ENCODE measurements around the gene DGKB. TPM values are rescaled to one million over a fixed set of nuclear protein-coding genes. Genes with fewer than 3 reads are reported as not detected.

Gene DGKB
- total RNA-seq, 1 donor from 2014 or later, result 3.4 TPM

DNA sequence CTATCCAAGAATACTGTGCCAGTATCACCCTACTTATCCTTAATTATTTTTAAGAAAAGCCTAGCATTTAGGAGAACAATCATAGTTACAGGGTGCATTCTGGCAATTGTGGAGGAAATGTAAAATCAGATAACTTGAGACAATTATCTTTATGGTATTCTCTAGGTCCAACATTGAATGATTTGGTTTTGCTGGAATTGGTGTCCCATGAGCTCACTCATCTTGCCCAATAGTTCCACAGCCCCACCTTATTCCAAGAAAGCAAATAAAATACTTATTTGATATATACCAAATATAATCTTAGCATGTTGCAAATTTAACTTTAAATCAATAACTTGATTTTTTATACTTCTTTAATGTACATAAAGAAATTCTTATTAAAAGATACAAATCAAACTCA lies 65.3 kb downstream of the DGKB start:
- H3K27me3 Mint-ChIP-seq, result no peaks in the 10 kb centered on the region
- H3K9me3 Mint-ChIP-seq, result no peaks in the 10 kb centered on the region
- no peak overlapping the region for H3K4me3 Mint-ChIP-seq
- no peak for TF ChIP-seq CTCF (conservative IDR thresholded peaks at IDR 0.05)
- no peaks in the 10 kb centered on the region for H3K36me3 Mint-ChIP-seq
- no peak overlapping the region for H3K27ac Mint-ChIP-seq
- H3K4me1 Mint-ChIP-seq (ENCODE audit: unreplicated experiment), result peaks cover 16% of the 10 kb centered on the region
- no peak for DNase-seq (ENCODE audit: extremely low spot score, unreplicated experiment)

GRCh38 chr7:14836571-14837189 lies 65.9 kb downstream of the DGKB start:
- H3K4me3 Mint-ChIP-seq, result no peak overlapping the region
- no peaks in the 10 kb centered on the region for H3K27me3 Mint-ChIP-seq
- no peak for DNase-seq (ENCODE audit: extremely low spot score, unreplicated experiment)
- TF ChIP-seq CTCF (conservative IDR thresholded peaks at IDR 0.05), result no peak
- no peaks in the 10 kb centered on the region for H3K9me3 Mint-ChIP-seq
- H3K4me1 Mint-ChIP-seq (ENCODE audit: unreplicated experiment), result peaks cover 16% of the 10 kb centered on the region
- no peaks in the 10 kb centered on the region for H3K36me3 Mint-ChIP-seq
- no peak overlapping the region for H3K27ac Mint-ChIP-seq

DNA sequence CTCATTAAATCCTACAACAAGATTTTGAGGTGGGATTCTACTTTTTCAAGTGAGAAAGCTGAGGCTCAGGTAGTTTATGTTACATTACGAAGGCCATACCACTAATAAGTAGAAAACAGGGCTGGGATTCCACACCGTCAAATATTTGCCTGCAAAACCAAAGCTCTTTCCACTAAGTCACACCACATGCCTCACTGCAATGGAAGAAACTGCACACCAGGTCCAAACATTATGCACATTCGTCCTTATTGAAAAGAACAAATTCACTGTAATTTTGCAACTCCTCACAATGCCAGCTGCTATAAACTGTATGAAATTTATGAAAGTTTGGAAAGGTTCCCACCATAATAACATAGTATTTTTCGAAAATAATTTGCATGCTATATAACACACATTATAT lies 66.5 kb downstream of the DGKB start:
- no peak for TF ChIP-seq CTCF (conservative IDR thresholded peaks at IDR 0.05)
- Mint-ChIP-seq H3K4me1 (ENCODE audit: unreplicated experiment) (peaks cover 16% of the 10 kb centered on the region), H3K4me3 (no peak overlapping the region), H3K36me3 (no peaks in the 10 kb centered on the region), H3K27ac (no peak overlapping the region), H3K9me3 (no peaks in the 10 kb centered on the region), H3K27me3 (no peaks in the 10 kb centered on the region)
- DNase-seq (ENCODE audit: extremely low spot score, unreplicated experiment), result no peak

GRCh38 chr7:14835384-14835783 lies 67.2 kb downstream of the DGKB start:
- Mint-ChIP-seq H3K4me3 (no peak overlapping the region), H3K9me3 (no peaks in the 10 kb centered on the region), H3K27ac (no peak overlapping the region), H3K36me3 (no peaks in the 10 kb centered on the region), H3K4me1 (ENCODE audit: unreplicated experiment) (peaks cover 16% of the 10 kb centered on the region), H3K27me3 (no peaks in the 10 kb centered on the region)
- no peak for TF ChIP-seq CTCF (conservative IDR thresholded peaks at IDR 0.05)
- no peak for DNase-seq (ENCODE audit: extremely low spot score, unreplicated experiment)

GRCh38 chr7:14834883-14835282 lies 67.7 kb downstream of the DGKB start:
- Mint-ChIP-seq H3K36me3 (no peaks in the 10 kb centered on the region), H3K27ac (no peak overlapping the region), H3K4me1 (ENCODE audit: unreplicated experiment) (peaks cover 16% of the 10 kb centered on the region), H3K27me3 (no peaks in the 10 kb centered on the region), H3K9me3 (no peaks in the 10 kb centered on the region), H3K4me3 (no peak overlapping the region)
- TF ChIP-seq CTCF (conservative IDR thresholded peaks at IDR 0.05), result no peak
- DNase-seq (ENCODE audit: extremely low spot score, unreplicated experiment), result no peak

- H3K27ac Mint-ChIP-seq, result no peak overlapping the region
- TF ChIP-seq CTCF (conservative IDR thresholded peaks at IDR 0.05), result no peak
- no peak for DNase-seq (ENCODE audit: extremely low spot score, unreplicated experiment)
- no peaks in the 10 kb centered on the region for H3K27me3 Mint-ChIP-seq
- no peaks in the 10 kb centered on the region for H3K9me3 Mint-ChIP-seq
- H3K4me3 Mint-ChIP-seq, result no peak overlapping the region
- peaks cover 16% of the 10 kb centered on the region for H3K4me1 Mint-ChIP-seq (ENCODE audit: unreplicated experiment)
- no peaks in the 10 kb centered on the region for H3K36me3 Mint-ChIP-seq
Measured at GRCh38 chr7:14834456-14834855, 68.1 kb downstream of the DGKB start.

Data from type B pancreatic cell (in vitro differentiated cells).